Activated CD4-positive, alpha-beta T cell treated with anti-CD3 and anti-CD28 coated beads for 24 hours (primary cell): ENCODE data around the gene NUDT5.
A peak's percentile ranks its signal among the peaks of the same experiment; 100 is the strongest.
"Not testable (repeated sequence)": the region's sequence is repeated elsewhere in the genome, so short reads cannot be mapped to it uniquely, and the experiment has no call there.

Experiments used
- DNase-seq, 2 donors: peaks; one replicate each; pipeline ENCODE4 v3.0.0-alpha.2; 2020; ENCODE audit warnings: low read depth in 2 of 2

Gene NUDT5

DNA sequence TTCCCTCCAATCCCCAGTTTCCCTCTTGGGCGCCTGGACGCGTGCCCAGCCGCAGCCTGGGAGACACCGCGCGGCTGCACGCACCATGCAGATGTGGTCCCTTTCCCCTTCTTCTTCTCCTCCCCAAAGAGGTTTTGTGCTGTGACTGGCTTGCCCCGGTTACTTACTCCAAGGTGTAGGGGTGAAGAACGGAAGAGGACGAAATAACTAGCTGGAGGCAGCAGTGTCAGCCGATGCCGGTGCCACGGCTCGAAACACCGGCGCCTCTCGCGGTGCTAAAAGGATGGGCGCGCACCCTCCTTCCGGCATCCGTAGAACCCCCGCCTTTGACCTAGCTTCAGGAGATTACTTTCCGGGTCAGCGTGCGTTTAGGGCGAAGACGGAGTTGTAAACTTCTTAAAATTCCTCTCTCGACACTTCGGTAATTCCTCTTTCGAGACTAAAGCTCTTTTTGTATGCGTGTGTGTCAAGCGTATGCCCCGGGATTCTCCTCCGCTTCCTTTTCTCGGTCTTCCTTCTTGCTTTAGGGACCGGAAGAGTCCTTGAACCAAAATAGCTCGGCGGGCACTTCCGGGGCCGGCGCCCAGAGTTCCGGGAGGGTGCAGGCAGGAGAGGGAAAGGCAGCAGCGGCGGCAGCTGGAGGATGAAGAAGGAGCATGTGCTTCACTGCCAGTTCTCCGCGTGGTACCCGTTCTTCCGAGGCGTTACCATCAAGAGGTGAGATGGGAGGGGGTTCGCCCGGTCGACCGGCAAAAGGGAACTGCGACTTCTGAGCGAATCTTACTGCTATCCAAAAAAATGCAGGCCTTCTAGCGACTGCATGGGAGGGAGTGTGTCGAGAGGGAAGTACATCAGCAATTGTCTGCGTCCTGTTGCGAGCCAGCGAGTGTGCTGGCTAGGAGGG is at the start of gene NUDT5, which contains the start of gene CDC123:
NUDT5 (minus strand) TSS at position 289 of the 904 bp plus-strand sequence. CDS start 9,600 bp downstream, outside the sequence.
CDC123 (plus strand) TSS at position 586 of the 904 bp plus-strand sequence; CDS start at position 644, 58 bp downstream.
- peak; percentile 70 to 75 for DNase-seq

DNA sequence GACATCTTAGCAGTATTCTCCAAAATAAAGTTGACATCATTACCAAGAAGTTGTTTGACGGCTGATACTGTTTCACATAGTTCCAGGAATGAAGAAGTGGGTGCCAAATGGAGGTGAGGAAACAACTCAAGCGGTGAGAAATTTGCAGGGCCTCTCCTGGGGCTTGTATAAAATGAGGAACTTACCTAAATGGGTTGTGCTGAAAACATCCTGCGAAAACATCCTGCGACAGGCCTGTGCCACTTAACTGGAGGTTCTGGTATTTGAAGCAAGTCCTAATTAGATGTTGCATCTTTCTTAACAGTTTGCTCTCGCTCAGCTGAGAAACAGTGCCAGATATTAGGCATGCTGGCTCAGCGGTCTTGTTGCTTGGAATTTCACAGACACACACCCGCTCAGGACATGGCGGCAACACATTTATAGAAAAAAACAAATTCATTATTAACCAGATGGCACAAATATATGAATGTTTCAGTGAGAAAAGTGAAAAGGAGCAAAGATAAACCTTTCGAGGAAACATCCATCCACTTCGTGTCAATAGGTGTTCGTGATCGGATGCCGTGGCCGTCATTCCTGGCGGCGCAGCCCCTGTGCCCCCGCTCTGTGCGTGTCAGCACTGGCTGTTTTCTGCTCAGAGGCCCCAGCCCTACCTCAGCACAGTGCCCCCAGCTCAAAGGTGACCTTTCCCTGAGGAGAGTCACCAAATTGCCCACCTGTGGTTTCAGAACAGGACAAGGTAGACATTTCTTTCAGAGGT is 48.4 kb upstream of the NUDT5 start:
- DNase-seq: no peak

DNA sequence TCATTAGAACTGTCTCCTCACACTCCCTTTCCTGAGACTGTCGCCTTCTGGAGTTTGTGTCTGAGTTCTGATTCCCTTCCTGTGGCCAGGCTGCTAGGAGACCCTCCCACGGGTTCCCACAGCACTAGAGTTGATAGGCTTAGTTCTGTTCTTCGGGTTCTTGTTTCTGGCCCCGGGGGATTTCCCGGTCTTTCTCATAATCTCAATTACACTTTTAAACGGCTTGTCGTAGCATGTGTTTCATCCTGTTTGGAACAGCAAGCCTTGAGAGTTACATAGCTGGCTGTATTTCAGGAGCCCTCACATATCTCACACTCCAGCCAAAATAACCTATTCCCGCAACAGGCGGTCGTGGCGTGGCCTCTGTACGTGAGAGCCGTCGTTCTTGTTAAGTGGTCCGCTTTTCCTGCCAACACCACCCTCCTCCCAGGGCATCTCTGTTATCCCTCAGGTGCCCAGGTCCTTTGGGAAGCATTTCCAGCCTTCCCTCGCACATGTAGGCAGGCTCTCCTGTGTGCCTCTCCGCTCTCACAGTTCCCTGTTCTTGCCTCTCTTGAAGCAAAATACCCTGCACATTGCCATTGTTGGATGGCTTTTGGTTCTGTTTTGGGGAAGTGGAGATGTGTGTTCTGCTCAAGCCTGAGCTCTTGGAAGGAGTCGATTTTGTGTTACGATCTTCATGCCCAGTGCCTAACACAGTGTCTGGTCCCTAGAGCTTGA is 46.3 kb upstream of the NUDT5 start:
- DNase-seq: peak; percentile 33 to 35

DNA sequence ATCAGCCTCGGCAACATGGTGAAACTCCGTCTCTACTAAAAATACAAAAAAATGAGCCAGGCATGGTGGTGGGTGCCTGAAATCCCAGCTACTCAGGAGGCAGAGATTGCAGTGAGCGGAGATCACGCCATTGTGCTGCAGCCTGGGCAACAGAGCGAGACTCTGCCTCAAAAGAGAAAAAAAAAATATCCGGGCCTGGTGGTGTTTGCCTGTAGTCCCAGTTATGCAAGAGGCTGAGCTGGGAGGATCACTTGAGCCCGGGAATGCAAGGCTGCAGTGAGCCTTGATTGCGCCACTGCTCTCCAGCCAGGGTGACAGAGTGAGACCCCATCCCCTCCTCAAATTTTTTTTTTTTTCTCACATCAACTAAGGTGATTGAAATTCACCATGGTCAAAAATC is 43.1 kb upstream of the NUDT5 start:
- DNase-seq: no peak

DNA sequence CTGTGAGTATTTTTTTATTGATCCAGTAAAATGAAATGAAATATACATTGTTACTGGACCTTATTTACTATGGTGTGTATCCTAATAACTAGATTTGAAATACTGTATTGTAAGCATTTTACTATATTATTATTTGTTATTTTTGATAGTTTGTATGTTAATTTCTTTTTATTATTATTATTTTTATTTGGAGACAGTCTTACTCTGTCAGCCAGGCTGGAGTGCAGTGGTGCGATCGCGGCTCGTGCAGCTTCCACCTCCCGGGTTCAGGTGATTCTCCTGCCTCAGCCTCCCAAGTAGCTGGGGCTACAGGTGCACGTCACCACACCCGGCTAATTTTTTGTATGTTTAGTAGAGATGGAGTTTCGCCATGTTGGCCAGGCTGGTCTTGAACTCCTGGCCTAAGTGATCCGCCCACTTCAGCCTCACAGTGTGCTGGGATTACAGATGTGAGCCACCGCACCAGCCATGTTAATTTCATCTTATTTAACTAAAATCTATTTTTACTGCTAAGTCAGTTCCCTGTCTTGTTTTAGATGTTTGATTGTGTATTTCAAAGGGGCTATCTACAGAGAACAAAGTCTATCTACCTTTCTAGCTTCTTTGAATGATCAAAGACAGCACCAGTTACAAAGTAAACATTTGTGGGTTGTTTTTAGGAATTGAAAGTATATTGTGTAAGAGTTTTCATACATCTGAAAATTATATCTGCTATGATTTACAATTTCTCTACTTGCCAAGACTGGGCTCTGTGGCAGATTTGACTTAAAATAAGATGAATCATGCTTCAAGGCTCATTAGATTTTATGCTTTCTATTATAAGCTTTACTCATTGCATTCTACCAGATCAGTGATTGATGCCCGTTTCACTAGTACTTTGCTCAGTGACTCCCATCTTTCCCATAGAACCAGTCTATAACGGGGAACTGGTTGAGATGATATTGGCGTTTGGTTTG is 41.9 kb upstream of the NUDT5 start:
- DNase-seq: no peak

DNA sequence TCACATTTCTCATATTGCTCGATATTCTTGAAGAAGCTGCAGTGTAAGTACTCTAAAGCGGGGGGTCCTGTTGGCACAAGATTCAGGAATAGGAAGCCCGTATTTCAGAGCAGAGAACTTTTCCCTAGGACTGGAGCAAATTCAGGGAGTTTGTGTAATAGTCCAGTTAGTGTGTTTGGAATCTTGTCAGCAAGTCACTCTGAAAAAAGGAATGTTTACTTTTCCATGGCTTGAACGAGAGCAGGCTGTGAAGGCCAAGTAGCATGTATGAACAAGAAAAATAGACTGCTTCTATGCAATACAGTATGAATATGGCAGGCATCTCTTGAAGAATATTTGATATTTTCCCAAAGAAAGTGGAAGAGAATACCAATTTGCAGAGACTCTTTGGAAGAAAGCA is 40.1 kb upstream of the NUDT5 start:
- no peak for DNase-seq

DNA sequence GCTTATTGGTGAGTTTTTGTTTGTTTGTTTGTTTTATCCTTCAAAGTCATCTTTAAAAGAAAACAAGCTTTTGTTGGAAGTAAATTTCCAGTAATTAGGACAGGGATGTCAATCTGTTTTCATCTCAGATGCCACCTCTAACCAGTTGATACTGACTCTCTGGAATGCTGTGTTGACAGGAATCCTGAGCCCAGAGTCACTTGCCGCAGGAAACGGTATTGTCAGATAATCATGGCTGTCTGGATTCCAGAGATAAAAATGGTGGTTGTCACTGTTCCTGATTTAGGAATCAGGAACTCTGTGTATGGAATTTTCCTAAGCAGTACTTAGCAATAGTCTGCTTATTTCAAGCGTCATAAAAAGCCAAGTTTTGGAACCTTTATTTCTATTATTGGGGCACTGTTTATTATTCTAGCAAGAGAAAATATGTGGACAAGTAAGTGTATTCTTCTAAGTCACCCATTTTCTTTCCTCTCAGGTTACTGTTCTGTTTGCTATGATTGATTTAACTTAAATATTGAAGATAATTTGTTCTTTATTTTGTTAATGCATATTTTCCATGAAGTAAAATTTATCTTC is 39.5 kb upstream of the NUDT5 start:
- no peak for DNase-seq

DNA sequence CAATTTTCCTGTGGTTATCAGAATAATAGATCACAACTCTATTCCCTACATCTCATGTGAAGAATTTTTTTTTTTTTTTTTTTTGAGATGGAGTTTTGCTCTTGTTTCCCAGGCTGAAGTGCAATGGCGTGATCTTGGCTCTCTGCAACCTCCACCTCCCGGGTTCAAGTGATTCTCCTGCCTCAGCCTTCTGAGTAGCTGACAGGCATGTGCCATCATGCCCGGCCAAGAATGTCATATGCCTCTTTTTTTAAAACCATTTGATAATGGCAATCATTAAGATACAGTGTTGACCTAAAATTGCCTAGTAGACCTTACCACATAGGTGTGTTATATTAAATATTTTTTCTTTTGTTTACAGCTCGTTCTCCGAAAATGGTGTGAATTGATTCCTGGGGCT is 39.0 kb upstream of the NUDT5 start:
- not testable (repeated sequence) for DNase-seq

DNA sequence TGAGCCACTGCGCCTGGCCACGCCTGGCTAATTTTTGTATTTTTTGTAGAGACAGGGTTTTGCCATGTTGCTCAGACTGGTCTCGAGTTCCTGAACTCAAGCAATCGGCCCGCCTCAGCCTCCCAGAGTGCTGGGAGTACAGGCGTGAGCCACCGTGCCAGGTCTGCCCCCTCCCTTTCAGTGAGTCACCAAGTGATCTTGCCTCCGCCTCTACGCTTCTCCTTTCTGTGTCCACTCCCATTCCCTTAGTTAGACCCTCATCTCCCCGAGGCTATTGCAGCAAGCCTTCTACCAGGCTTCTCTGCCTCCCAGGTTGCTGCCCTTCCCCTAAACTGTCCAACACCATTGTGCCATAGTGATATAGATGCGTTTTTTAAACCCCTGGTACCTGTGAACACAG is 33.2 kb upstream of the NUDT5 start:
- no peak for DNase-seq

DNA sequence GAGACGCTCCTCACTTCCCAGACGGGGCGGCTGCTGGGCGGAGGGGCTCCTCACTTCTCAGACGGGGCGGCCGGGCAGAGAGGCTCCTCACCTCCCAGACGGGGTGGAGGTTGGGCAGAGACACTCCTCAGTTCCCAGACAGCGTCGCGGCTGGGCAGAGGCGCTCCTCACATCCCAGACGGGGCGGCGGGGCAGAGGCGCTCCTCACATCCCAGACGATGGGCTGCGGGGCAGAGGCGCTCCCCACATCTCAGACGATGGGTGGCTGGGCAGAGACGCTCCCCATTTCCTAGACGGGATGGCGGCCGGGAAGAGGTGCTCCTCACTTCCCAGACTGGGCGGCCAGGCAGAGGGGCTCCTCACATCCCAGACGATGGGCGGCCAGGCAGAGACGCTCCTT is 30.7 kb upstream of the NUDT5 start:
- not testable (repeated sequence) for DNase-seq

DNA sequence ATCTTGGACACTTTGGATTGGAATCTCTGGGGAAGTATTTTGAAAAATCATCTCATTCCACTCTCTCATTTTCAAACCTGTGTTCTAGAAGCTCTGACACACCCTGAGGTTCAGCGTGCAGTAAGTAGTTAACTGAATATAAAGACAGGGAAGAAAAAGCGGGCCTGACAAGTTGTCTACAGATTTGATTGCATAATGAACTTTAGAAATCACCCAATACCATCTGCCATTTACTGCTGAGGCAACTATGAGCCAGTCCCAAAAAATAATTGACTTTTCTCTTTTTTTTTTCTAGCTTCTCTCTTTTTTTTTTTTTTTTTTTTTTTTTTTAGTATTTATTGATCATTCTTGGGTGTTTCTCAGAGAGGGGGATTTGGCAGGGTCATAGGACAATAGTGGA is 29.8 kb upstream of the NUDT5 start:
- no peak for DNase-seq

DNA sequence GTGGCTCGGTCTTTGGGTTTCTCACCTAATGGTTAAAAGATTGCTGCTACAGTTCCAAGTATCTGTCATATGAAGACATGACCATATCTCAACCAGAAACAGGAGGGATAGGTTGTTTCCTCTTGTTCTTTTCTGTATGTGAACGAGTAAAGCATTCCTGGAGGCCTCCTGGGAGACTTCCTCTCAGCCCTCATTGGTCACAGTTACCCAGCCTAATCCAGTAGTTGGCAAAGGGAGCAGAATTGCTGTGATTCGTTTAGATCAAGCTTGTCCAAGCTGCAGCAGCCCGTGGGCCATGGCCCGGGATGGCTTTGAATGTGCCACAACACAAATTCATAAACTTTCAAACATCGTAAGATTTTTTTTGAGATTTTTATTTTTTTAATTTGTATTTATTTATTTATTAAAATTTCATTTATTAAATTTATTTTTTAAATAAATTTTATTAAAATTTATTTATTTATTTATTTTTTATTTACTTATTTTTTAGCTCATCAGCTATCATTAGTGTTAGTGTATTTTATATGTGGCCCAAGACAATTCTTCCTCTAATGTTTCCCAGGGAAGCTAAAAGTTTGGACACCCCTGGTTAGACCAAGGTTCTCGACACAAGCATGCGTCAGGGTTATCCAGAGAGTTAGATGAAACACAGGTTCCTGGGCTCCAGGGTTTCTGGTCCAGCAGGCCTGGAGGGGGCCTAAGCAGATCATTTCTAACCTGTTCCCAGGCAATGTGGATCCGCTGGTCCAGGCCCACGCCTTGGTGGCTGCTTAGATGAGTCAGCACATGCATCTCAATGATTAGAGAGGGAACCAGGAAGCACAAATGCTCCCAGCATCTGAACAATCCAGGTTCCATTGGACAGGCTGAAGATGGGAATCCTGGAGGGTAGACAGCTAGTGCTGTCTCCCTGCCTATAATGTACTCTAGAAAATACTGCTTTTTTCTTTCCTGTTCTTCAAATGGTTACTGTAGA is 25.9 kb upstream of the NUDT5 start:
- no peak for DNase-seq

DNA sequence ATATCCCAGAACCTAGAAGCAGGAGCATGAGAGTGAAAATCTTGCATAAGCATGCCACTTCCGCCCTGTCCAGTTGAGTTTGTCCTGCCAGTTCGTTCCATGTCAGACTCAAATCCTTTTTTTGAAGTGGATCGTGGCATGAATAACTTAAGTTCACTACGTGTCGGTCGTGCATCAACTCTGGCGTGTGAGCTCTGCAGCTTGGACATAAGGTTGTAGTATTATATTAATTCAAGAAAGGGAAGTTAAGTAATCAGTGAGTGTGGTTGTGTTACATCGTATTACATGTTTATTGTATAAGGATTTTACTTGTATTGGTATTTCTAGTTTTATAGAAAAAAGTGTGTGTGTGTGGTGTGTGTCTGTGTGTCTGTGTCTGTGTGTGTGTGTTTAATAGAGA is 23.3 kb upstream of the NUDT5 start:
- no peak for DNase-seq

DNA sequence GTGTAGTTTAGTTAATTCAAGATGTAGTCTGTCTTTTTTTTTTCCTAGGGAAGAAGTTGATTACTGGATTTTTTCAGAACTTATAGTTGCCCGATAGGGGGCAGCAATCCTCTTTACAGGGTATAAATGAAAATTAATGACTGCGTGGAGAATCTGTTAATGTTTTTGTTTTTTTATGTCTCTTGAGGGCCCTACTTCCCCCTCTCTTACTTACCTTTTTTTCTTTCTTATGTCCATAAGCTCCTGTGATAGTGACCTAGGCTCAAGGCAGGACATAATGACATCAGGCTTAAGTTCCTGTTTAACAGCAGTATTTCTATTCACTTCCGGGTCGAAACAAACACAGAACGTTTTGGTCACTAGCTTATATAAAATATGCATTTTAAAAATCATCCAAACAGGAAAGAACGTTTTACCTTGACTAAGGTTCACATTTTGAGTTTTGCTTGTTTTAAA is 19.1 kb upstream of the NUDT5 start:
- DNase-seq: no peak

DNA sequence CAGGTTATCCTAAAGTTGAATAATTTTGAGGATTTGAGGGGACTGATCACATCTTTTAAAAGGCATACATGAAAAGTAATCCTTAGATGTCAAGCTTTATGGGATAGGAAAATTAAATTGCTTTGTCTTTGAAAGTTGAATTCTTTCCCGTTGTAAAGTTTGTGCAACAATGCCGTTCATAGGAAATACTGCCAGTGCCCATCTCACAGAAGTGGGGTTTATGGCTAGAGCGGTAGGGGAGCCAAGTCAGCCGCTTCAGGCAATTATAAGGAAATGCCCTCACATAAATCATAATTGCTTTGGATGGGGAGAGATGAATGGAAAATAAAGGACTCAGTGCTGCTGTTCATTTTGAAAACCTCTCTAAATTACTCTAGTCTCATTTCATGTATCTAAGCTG is 18.4 kb upstream of the NUDT5 start:
- DNase-seq: no peak

DNA sequence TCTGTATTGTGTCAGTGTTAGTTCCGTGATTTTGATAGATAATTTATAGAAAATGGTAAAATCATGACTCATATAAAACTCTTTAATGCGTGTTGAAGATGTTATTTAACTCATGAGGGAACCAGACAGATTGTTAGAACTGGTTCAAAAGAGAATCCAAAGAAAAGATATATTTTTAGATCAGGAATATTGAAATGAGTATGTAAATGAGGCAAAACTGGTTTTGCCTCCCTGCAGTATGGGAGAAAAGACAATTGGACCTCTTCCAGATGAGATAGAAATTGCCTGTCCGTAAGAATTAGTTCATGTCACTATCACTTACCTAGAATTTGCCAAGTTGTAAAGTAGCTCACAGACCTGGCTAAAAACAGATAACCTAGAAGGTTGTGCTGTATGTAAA is 17.9 kb upstream of the NUDT5 start:
- DNase-seq: no peak

DNA sequence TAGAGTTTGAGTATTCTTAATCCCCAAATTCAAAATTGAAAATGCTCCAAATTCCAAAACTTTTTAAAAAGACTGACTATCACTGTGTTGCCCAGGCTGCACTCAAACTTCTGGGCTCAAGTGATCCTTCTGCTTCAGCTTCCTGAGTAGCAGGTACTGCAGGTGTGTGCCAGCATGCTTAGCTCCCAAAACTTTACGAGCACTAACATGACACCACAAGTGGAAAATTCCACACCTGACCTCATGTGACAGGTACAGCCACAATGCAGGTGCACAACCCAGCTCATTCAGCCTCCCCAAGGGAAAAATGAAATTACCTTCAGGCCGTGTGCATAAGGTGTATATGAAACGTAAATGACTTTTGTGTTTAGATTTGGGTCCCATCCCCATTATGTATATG is 16.8 kb upstream of the NUDT5 start:
- no peak for DNase-seq

DNA sequence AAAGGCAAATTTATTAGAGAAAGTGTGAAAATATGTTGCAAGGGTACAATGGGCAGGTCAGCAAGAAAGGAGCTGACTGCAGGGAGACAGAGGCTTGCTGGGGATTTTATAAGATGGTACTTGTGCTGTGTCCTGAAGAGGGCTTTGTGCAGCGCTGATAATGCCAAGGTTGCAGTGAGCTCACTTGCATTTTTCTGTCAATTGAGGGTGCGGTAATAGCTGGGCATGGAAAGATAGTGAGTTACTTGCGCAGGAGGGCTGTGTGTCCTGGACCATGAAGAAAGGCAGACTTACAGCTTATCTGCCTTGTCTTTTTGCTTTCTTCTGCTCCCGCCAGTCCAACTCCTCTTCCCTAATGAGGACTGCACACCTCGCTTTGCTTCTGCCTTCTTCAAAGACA is 12.8 kb upstream of the NUDT5 start:
- no peak for DNase-seq

DNA sequence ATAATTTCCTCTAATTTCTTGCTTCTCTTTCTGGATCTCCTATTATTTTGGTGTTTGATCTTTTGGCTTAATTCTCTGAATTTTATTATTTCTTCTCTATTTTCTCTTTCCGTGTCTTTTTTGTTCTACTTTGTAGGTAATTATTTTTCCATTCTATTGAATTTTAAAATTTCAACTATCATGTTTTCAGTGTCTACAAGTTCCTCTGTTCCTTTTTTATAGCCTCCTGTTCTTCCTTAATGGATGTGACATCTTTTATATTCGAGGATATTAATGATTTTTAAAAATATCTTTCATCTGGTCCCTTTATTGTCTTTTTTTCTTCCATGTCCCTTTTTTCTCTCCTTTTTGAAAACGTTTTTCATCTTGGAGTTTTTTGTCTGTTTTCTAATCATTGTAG is 11.4 kb upstream of the NUDT5 start:
- DNase-seq: no peak
